Choroid plexus epithelial cell (primary cell): Measurements from ENCODE around the gene RSRC1.

Source experiments
- DNase-seq: peaks from one replicate; pipeline ENCODE4 v3.0.0-alpha.2; 2010; ENCODE audit warnings: low read depth
- H3K4me3 ChIP-seq: 2 replicates; pipeline ENCODE4 v1.5.1; 2011; ENCODE audit warnings: low read depth, mild to moderate bottlenecking, control low read depth, low read length, moderate library complexity
- CTCF ChIP-seq: conservative IDR thresholded peaks from 2 replicates; pipeline ENCODE4 v1.5.1; 2011; ENCODE audit warnings: low read depth, mild to moderate bottlenecking, control low read depth, inconsistent platforms, low read length, moderate library complexity

The RSRC1 gene

GRCh38 chr3:158165141-158165655, 55.3 kb downstream of the RSRC1 start:
- no peak for TF ChIP-seq CTCF
- DNase-seq: no peak
- H3K4me3 ChIP-seq: no peak overlapping the region

GRCh38 chr3:158165730-158166129, 55.8 kb downstream of the RSRC1 start:
- no peak for TF ChIP-seq CTCF
- H3K4me3 ChIP-seq: no peak overlapping the region
- peak; percentile 6 for DNase-seq

- TF ChIP-seq CTCF: no peak
- H3K4me3 ChIP-seq: no peak overlapping the region
- no peak for DNase-seq
Observed at GRCh38 chr3:158166223-158166622, 56.3 kb downstream of the RSRC1 start.

- H3K4me3 ChIP-seq: no peak overlapping the region
- peak; percentile 98 for DNase-seq
- no peak for TF ChIP-seq CTCF
Observed at GRCh38 chr3:158167737-158168557, 58.1 kb downstream of the RSRC1 start.

- no peak for TF ChIP-seq CTCF
- no peak overlapping the region for H3K4me3 ChIP-seq
- peak; percentile 74 for DNase-seq
Observed at GRCh38 chr3:158169091-158169491, 59.2 kb downstream of the RSRC1 start.

GRCh38 chr3:158181096-158181495, 71.2 kb downstream of the RSRC1 start:
- H3K4me3 ChIP-seq: no peak overlapping the region
- DNase-seq: no peak
- no peak for TF ChIP-seq CTCF

- TF ChIP-seq CTCF: no peak
- no peak overlapping the region for H3K4me3 ChIP-seq
- no peak for DNase-seq
Observed at GRCh38 chr3:158185711-158186110, 75.8 kb downstream of the RSRC1 start.
